Measurements from ENCODE around the gene BHLHA9.
A peak's percentile ranks its signal among the peaks of the same experiment; 100 is the strongest.

Gene BHLHA9

DNA sequence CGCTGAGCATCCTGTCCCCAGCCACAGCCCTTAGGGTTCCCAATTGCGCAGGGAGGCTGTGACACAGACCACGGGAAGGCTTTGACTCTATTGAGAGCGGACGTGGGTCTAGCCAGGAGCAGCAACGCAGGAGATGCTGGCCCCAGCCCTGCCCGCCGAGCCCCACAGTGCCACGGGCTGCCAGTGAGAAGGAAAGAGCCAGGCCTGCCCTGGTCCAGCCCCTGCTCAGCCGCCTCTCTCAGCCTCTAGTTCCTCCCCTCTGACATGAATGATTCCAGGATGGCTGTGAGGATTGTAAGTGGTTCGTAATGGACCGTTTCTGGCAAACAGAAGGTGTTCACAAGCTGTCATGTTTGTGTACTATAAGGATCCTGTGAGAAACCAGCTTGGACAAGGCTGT, 2.5 kb downstream of the BHLHA9 start:
- Mint-ChIP-seq H3K27ac (no peak overlapping the region), H3K27me3 (ENCODE audit: low read depth, poor library complexity) (peaks cover 21% of the 10 kb centered on the region), H3K4me3 (no peak overlapping the region), H3K9me3 (no peaks in the 10 kb centered on the region), H3K36me3 (ENCODE audit: low read depth) (no peaks in the 10 kb centered on the region), H3K4me1 (peaks cover 43% of the 10 kb centered on the region)
- no peak for DNase-seq
- TF ChIP-seq CTCF (IDR thresholded peaks at IDR 0.05): no peak

DNA sequence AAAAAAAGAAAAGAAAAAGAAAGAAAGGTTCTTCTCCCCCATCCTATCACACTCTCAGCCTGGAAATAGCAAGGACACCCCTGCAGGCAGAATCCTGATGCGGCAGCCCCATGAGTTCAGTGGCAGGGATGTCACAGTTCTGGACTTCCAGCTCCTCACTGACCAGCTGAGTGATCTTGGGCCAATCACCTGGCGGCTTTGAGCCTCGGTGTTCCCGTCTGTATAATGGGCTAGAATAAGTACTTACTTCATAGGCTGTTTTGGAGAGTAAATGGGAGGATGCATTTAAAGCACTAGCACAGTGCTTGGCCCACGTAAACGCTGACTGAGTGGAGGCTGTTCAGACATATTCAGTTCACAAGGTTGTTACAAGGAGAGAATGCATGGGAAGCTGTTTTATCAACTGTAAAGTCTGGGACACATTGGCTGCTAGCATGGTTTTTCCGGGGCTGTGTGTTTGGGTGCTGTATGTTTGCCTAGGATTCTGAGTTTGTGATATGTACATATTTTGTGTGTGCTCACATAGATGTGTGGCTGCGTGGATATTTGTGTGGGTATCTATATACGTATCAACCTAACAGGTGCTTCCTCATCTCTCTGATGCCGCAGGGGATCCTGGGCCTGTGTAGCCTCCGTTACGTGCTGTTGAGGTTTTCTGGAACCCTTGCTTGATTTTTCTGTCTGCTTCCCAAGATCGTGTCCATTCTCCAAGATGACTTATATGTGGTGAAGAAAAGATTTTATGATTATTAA, 3.4 kb downstream of the BHLHA9 start:
- DNase-seq: no peak
- Mint-ChIP-seq H3K36me3 (ENCODE audit: low read depth) (no peaks in the 10 kb centered on the region), H3K4me1 (peaks cover 44% of the 10 kb centered on the region), H3K27me3 (ENCODE audit: low read depth, poor library complexity) (peaks cover 21% of the 10 kb centered on the region), H3K27ac (no peak overlapping the region), H3K4me3 (no peak overlapping the region), H3K9me3 (no peaks in the 10 kb centered on the region)
- no peak for TF ChIP-seq CTCF (IDR thresholded peaks at IDR 0.05)

GRCh38 chr17:1274245-1274608, 4.0 kb downstream of the BHLHA9 start:
- Mint-ChIP-seq H3K27ac (no peak overlapping the region), H3K4me1 (peaks cover 45% of the 10 kb centered on the region), H3K4me3 (no peak overlapping the region), H3K36me3 (ENCODE audit: low read depth) (no peaks in the 10 kb centered on the region), H3K27me3 (ENCODE audit: low read depth, poor library complexity) (peaks cover 21% of the 10 kb centered on the region), H3K9me3 (no peaks in the 10 kb centered on the region)
- no peak for TF ChIP-seq CTCF (IDR thresholded peaks at IDR 0.05)
- no peak for DNase-seq

- no peak for DNase-seq
- no peaks in the 10 kb centered on the region for H3K36me3 Mint-ChIP-seq (ENCODE audit: low read depth)
- TF ChIP-seq CTCF (IDR thresholded peaks at IDR 0.05): no peak
- H3K27me3 Mint-ChIP-seq (ENCODE audit: low read depth, poor library complexity): peaks cover 21% of the 10 kb centered on the region
- peak overlapping the region; percentile 85 for H3K27ac Mint-ChIP-seq
- H3K4me1 Mint-ChIP-seq: peaks cover 52% of the 10 kb centered on the region
- no peaks in the 10 kb centered on the region for H3K9me3 Mint-ChIP-seq
- no peak overlapping the region for H3K4me3 Mint-ChIP-seq
These were observed 5.1 kb downstream of the BHLHA9 start for GRCh38 chr17:1275205-1275961.

DNA sequence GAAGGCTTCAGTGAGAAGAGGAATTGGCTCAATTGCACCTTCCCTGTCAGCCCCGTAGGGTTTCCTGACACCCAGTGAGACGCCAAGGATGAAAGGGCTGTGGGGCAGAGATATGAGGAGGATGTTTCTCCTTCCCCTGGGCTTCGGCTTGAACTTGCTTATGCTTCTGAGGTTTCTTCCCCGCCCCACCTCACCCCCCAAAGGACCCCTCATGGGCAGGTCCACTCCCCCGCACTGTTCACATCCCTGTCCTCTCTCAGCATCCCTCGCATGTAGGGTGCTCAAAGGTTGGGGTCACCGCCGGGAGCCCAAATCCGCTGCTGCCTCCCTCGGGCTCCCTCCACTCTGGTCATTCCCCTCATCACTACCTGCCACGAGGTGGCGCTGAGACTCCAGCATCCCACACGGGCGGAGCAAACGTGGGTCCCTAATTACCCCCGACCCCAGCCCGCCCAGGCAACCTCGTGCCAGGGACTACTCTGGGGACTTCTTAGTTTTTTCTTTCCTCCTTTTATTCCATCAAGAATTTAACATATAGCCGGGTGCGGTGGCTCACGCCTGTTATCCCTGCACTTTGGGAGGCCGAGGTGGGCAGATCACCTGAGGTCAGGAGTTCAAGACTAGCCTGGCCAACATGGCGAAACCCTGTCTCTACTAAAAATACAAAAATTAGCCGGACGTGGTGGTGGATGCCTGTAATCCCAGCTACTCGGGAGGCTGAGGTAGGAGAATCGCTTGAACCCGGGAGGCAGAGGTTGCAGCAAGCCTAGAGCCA, 5.9 kb downstream of the BHLHA9 start:
- Mint-ChIP-seq H3K9me3 (no peaks in the 10 kb centered on the region), H3K4me1 (peaks cover 60% of the 10 kb centered on the region), H3K4me3 (no peak overlapping the region), H3K36me3 (ENCODE audit: low read depth) (no peaks in the 10 kb centered on the region), H3K27me3 (ENCODE audit: low read depth, poor library complexity) (peaks cover 21% of the 10 kb centered on the region), H3K27ac (no peak overlapping the region)
- peak; percentile 81 for TF ChIP-seq CTCF (IDR thresholded peaks at IDR 0.05)
- peak; percentile 81 for DNase-seq
